Measurements from ENCODE around the gene CHRNA4. TPM values are rescaled to one million over a fixed set of nuclear protein-coding genes. Genes with fewer than 3 reads are reported as not detected.
A peak's percentile ranks its signal among the peaks of the same experiment; 100 is the strongest.

CHRNA4 gene
- total and polyA plus RNA-seq, 2 donors (not counting 1 experiment from before 2014, with no cell fraction given) = not detected

GRCh38 chr20:63312690-63313348, 48.3 kb downstream of the CHRNA4 start:
- H3K4me3 ChIP-seq (replicated peaks in 1 of 4; ENCODE audit: control extremely low read depth in 1 of 4, insufficient read depth in 1 of 4, low read depth in 3 of 4, low read length in 4 of 4) = no peak overlapping the region
- no peak overlapping the region for H3K27ac ChIP-seq (ENCODE audit: insufficient read depth, low read length)
- DNase-seq (ENCODE audit: low read depth in 2 of 2) = peak in 1 of 2 donors; percentile 69
- TF ChIP-seq CTCF (conservative IDR thresholded peaks at IDR 0.05 in 1 of 2, IDR thresholded peaks at IDR 0.05 in 1 of 2; ENCODE audit: low read depth in 1 of 2, low read length in 2 of 2) (no peak), EZH2 (IDR thresholded peaks at IDR 0.05; ENCODE audit: low read length, missing control alignments) (no peak)
- H3K9me3 ChIP-seq (ENCODE audit: control insufficient read depth, insufficient read depth, low read depth, low read length) = no peaks in the 10 kb centered on the region
- no peak overlapping the region for H2AFZ ChIP-seq (ENCODE audit: low read length)
- no peak overlapping the region for H3K9ac ChIP-seq (ENCODE audit: insufficient read depth, low read length)
- no peak overlapping the region for H3K4me2 ChIP-seq (ENCODE audit: extremely low read depth, insufficient read depth, low read length)
- H3K4me1 ChIP-seq (ENCODE audit: control insufficient read depth, extremely low read depth, insufficient read depth, low read length) = no peaks in the 10 kb centered on the region
- H3K79me2 ChIP-seq (ENCODE audit: control insufficient read depth, insufficient read depth, low read length) = no peaks in the 10 kb centered on the region
- no peaks in the 10 kb centered on the region for H3K36me3 ChIP-seq (ENCODE audit: control insufficient read depth, insufficient read depth, low read length)
- H4K20me1 ChIP-seq (ENCODE audit: control insufficient read depth, extremely low read depth, insufficient read depth, low read length) = no peaks in the 10 kb centered on the region
- no peaks in the 10 kb centered on the region for H3K27me3 ChIP-seq (ENCODE audit: control insufficient read depth, insufficient read depth, low read length)

- no peak overlapping the region for H3K4me3 ChIP-seq (replicated peaks in 1 of 4; ENCODE audit: control extremely low read depth in 1 of 4, insufficient read depth in 1 of 4, low read depth in 3 of 4, low read length in 4 of 4)
- H3K9me3 ChIP-seq (ENCODE audit: control insufficient read depth, insufficient read depth, low read depth, low read length) = no peaks in the 10 kb centered on the region
- DNase-seq (ENCODE audit: low read depth in 2 of 2) = no peak
- no peak for TF ChIP-seq CTCF (conservative IDR thresholded peaks at IDR 0.05 in 1 of 2, IDR thresholded peaks at IDR 0.05 in 1 of 2; ENCODE audit: low read depth in 1 of 2, low read length in 2 of 2)
- TF ChIP-seq EZH2 (IDR thresholded peaks at IDR 0.05; ENCODE audit: low read length, missing control alignments) = no peak
- H2AFZ ChIP-seq (ENCODE audit: low read length) = no peak overlapping the region
- no peaks in the 10 kb centered on the region for H4K20me1 ChIP-seq (ENCODE audit: control insufficient read depth, extremely low read depth, insufficient read depth, low read length)
- H3K27ac ChIP-seq (ENCODE audit: insufficient read depth, low read length) = no peak overlapping the region
- H3K79me2 ChIP-seq (ENCODE audit: control insufficient read depth, insufficient read depth, low read length) = no peaks in the 10 kb centered on the region
- no peak overlapping the region for H3K4me2 ChIP-seq (ENCODE audit: extremely low read depth, insufficient read depth, low read length)
- H3K4me1 ChIP-seq (ENCODE audit: control insufficient read depth, extremely low read depth, insufficient read depth, low read length) = no peaks in the 10 kb centered on the region
- H3K9ac ChIP-seq (ENCODE audit: insufficient read depth, low read length) = no peak overlapping the region
- H3K36me3 ChIP-seq (ENCODE audit: control insufficient read depth, insufficient read depth, low read length) = no peaks in the 10 kb centered on the region
- H3K27me3 ChIP-seq (ENCODE audit: control insufficient read depth, insufficient read depth, low read length) = no peaks in the 10 kb centered on the region
Observed at GRCh38 chr20:63312273-63312672, 48.9 kb downstream of the CHRNA4 start.

GRCh38 chr20:63311833-63312243, 49.3 kb downstream of the CHRNA4 start:
- Histone ChIP-seq H3K79me2 (ENCODE audit: control insufficient read depth, insufficient read depth, low read length) (no peaks in the 10 kb centered on the region), H3K27ac (ENCODE audit: insufficient read depth, low read length) (no peak overlapping the region), H3K9me3 (ENCODE audit: control insufficient read depth, insufficient read depth, low read depth, low read length) (no peaks in the 10 kb centered on the region), H3K4me1 (ENCODE audit: control insufficient read depth, extremely low read depth, insufficient read depth, low read length) (no peaks in the 10 kb centered on the region), H3K27me3 (ENCODE audit: control insufficient read depth, insufficient read depth, low read length) (no peaks in the 10 kb centered on the region), H2AFZ (ENCODE audit: low read length) (no peak overlapping the region), H4K20me1 (ENCODE audit: control insufficient read depth, extremely low read depth, insufficient read depth, low read length) (no peaks in the 10 kb centered on the region), H3K4me3 (replicated peaks in 1 of 4; ENCODE audit: control extremely low read depth in 1 of 4, insufficient read depth in 1 of 4, low read depth in 3 of 4, low read length in 4 of 4) (no peak overlapping the region), H3K4me2 (ENCODE audit: extremely low read depth, insufficient read depth, low read length) (no peak overlapping the region), H3K9ac (ENCODE audit: insufficient read depth, low read length) (no peak overlapping the region), H3K36me3 (ENCODE audit: control insufficient read depth, insufficient read depth, low read length) (no peaks in the 10 kb centered on the region)
- no peak for TF ChIP-seq EZH2 (IDR thresholded peaks at IDR 0.05; ENCODE audit: low read length, missing control alignments)
- no peak for TF ChIP-seq CTCF (conservative IDR thresholded peaks at IDR 0.05 in 1 of 2, IDR thresholded peaks at IDR 0.05 in 1 of 2; ENCODE audit: low read depth in 1 of 2, low read length in 2 of 2)
- no peak for DNase-seq (ENCODE audit: low read depth in 2 of 2)

Data from fibroblast of lung (primary cell).